HG02970 (cell line): ENCODE measurements around the gene PLEKHA8.
A peak's percentile ranks its signal among the peaks of the same experiment; 100 is the strongest.

Experiments
- ATAC-seq: cut with Tn5 transposase; IDR thresholded peaks from one replicate; pipeline ENCODE4 v1.9.1; 2021; ENCODE audit warnings: mild to moderate bottlenecking, moderate library complexity, moderate number of reproducible peaks; ENCODE audit not compliant: unreplicated experiment, low FRiP score

PLEKHA8 gene

GRCh38 chr7:30028216-30028748 lies at the start of gene PLEKHA8:
PLEKHA8 (plus strand) TSS chr7:30028412; CDS start chr7:30028763, 351 bp downstream.
- ATAC-seq = peak; percentile 47

GRCh38 chr7:29980151-29980550 lies 48.1 kb upstream of the PLEKHA8 start:
- ATAC-seq = no peak

GRCh38 chr7:29987083-29987482 lies 41.1 kb upstream of the PLEKHA8 start:
- no peak for ATAC-seq

GRCh38 chr7:29987811-29988317 lies 40.3 kb upstream of the PLEKHA8 start:
- ATAC-seq = no peak

- peak; percentile 31 for ATAC-seq
Observed at GRCh38 chr7:29988424-29989256, 39.6 kb upstream of the PLEKHA8 start.

GRCh38 chr7:29989257-29989995 lies 38.8 kb upstream of the PLEKHA8 start, which contains the start of gene SCRN1:
SCRN1 (minus strand) TSS chr7:29989801; CDS start chr7:29969067, 20,734 bp downstream.
- peak; percentile 36 for ATAC-seq

- no peak for ATAC-seq
Observed at GRCh38 chr7:29990931-29991330, 37.3 kb upstream of the PLEKHA8 start.

- no peak for ATAC-seq
Observed at GRCh38 chr7:29991937-29992336, 36.3 kb upstream of the PLEKHA8 start.

- ATAC-seq = no peak
Observed at GRCh38 chr7:29993140-29993539, 35.1 kb upstream of the PLEKHA8 start.

- no peak for ATAC-seq
Observed at GRCh38 chr7:29995652-29996051, 32.6 kb upstream of the PLEKHA8 start.

GRCh38 chr7:29996321-29996720 lies 31.9 kb upstream of the PLEKHA8 start:
- ATAC-seq = no peak

- ATAC-seq = no peak
Observed at GRCh38 chr7:29998489-29998888, 29.7 kb upstream of the PLEKHA8 start.

GRCh38 chr7:30001998-30002397 lies 26.2 kb upstream of the PLEKHA8 start:
- no peak for ATAC-seq

- ATAC-seq = no peak
Observed at GRCh38 chr7:30003098-30003497, 25.1 kb upstream of the PLEKHA8 start.

- ATAC-seq = no peak
Observed at GRCh38 chr7:30005464-30005863, 22.7 kb upstream of the PLEKHA8 start.

GRCh38 chr7:30010021-30010420 lies 18.2 kb upstream of the PLEKHA8 start:
- no peak for ATAC-seq

- no peak for ATAC-seq
Observed at GRCh38 chr7:30012757-30013156, 15.5 kb upstream of the PLEKHA8 start.

- ATAC-seq = no peak
Observed at GRCh38 chr7:30018451-30018850, 9.8 kb upstream of the PLEKHA8 start.

GRCh38 chr7:30019387-30019786 lies 8.8 kb upstream of the PLEKHA8 start:
- ATAC-seq = no peak

- no peak for ATAC-seq
Observed at GRCh38 chr7:30019960-30020359, 8.3 kb upstream of the PLEKHA8 start.

- ATAC-seq = no peak
Observed at GRCh38 chr7:30020535-30020934, 7.7 kb upstream of the PLEKHA8 start.
